MM.1S (cell line): Measurements from ENCODE around the gene ZCCHC8.
"Not testable (repeated sequence)": the region's sequence is repeated elsewhere in the genome, so short reads cannot be mapped to it uniquely, and the experiment has no call there.

ENCODE experiments used
- DNase-seq: peaks from one replicate; pipeline ENCODE4 v3.0.0-alpha.2; 2015
- H2AFZ ChIP-seq: fragments of 300-600 bp; sonication (generic); 2 replicates; pipeline ENCODE4 v1.6.0; 2016; ENCODE audit warnings: antibody characterized with exemption, low read length
- H3F3A ChIP-seq: fragments of 300-600 bp; sonication (generic); 2 replicates; pipeline ENCODE4 v1.6.1; 2016; ENCODE audit warnings: mild to moderate bottlenecking, antibody characterized with exemption, low read length, moderate library complexity, mixed read lengths; ENCODE audit not compliant: insufficient read depth
- H3K27ac ChIP-seq: fragments of 300-600 bp; sonication (generic); 2 replicates; pipeline ENCODE4 v1.5.1; 2016; ENCODE audit warnings: mild to moderate bottlenecking, low read length
- H3K27me3 ChIP-seq: fragments of 300-600 bp; sonication (generic); replicated peaks from 2 replicates; pipeline ENCODE4 v1.6.0; 2016; ENCODE audit warnings: low read length; ENCODE audit not compliant: insufficient read depth
- H3K36me3 ChIP-seq: fragments of 300-600 bp; sonication (generic); replicated peaks from 2 replicates; pipeline ENCODE4 v1.6.1; 2016; ENCODE audit warnings: mild to moderate bottlenecking, low read length, mixed read lengths; ENCODE audit not compliant: insufficient read depth
- H3K4me1 ChIP-seq: fragments of 300-600 bp; sonication (generic); 2 replicates; pipeline ENCODE4 v1.6.1; 2016; ENCODE audit warnings: low read length, mixed read lengths
- H3K4me2 ChIP-seq: fragments of 300-600 bp; sonication (generic); 2 replicates; pipeline ENCODE4 v1.6.0; 2016; ENCODE audit warnings: low read depth, low read length
- H3K4me3 ChIP-seq: fragments of 300-600 bp; sonication (generic); 2 replicates; pipeline ENCODE4 v1.5.1; 2016; ENCODE audit warnings: low read length, mixed read lengths
- H3K79me2 ChIP-seq: fragments of 300-600 bp; sonication (generic); 2 replicates; pipeline ENCODE4 v1.6.1; 2016; ENCODE audit warnings: mixed run types, low read length, mixed read lengths
- H3K9ac ChIP-seq: fragments of 300-600 bp; sonication (generic); 2 replicates; pipeline ENCODE4 v1.6.1; 2016; ENCODE audit warnings: low read length, mixed read lengths
- H3K9me2 ChIP-seq: fragments of 300-600 bp; sonication (generic); replicated peaks from 2 replicates; pipeline ENCODE4 v1.6.1; 2016; ENCODE audit warnings: mild to moderate bottlenecking, low read length, mixed read lengths; ENCODE audit not compliant: insufficient read depth
- H3K9me3 ChIP-seq: fragments of 300-600 bp; sonication (generic); replicated peaks from 2 replicates; pipeline ENCODE4 v1.6.1; 2016; ENCODE audit warnings: mild to moderate bottlenecking, low read length, mixed read lengths; ENCODE audit not compliant: insufficient read depth
- H4K20me1 ChIP-seq: fragments of 300-600 bp; sonication (generic); 2 replicates; pipeline ENCODE4 v1.6.1; 2016; ENCODE audit warnings: mild to moderate bottlenecking, low read length, moderate library complexity, mixed read lengths; ENCODE audit not compliant: insufficient read depth
- CTCF ChIP-seq: fragments of 300-600 bp; sonication (generic); IDR thresholded peaks from 2 replicates; pipeline ENCODE4 v1.5.1; 2016; ENCODE audit warnings: antibody characterized with exemption, low read length, mixed read lengths
- EZH2 ChIP-seq: fragments of 300-600 bp; sonication (generic); optimal IDR thresholded peaks from 2 replicates; pipeline ENCODE3; 2017; ENCODE audit warnings: low read depth, mild to moderate bottlenecking, antibody characterized with exemption, low read length, mixed read lengths
- EZH2phosphoT487 ChIP-seq: fragments of 300-600 bp; sonication (generic); IDR thresholded peaks from 2 replicates; pipeline ENCODE4 v1.6.1; 2018; ENCODE audit warnings: antibody characterized with exemption, low read length

The ZCCHC8 gene

GRCh38 chr12:122449317-122449716 is 51.4 kb downstream of the ZCCHC8 start:
- H3K9ac ChIP-seq = no peak overlapping the region

GRCh38 chr12:122447825-122448224 is 52.9 kb downstream of the ZCCHC8 start:
- not testable (repeated sequence) for H3K36me3 ChIP-seq, H3K27me3 ChIP-seq, H3K9me3 ChIP-seq, H3K27ac ChIP-seq, H3F3A ChIP-seq, H3K4me3 ChIP-seq, H3K4me2 ChIP-seq, DNase-seq, H3K79me2 ChIP-seq, H3K4me1 ChIP-seq, H3K9me2 ChIP-seq, H4K20me1 ChIP-seq, H3K9ac ChIP-seq, H2AFZ ChIP-seq

More at GRCh38 chr12:122449317-122449716, 51.4 kb downstream of the ZCCHC8 start:
- H3K9me2 ChIP-seq = no peaks in the 10 kb centered on the region
- DNase-seq = no peak
- no peaks in the 10 kb centered on the region for H3K36me3 ChIP-seq
- peaks cover 15% of the 10 kb centered on the region for H3K4me1 ChIP-seq
- no peak overlapping the region for H3K27ac ChIP-seq
- H3K27me3 ChIP-seq = no peaks in the 10 kb centered on the region
- no peak for TF ChIP-seq EZH2phosphoT487
- no peak for TF ChIP-seq CTCF
- TF ChIP-seq EZH2 = no peak
- H2AFZ ChIP-seq = no peak overlapping the region
- H4K20me1 ChIP-seq = no peaks in the 10 kb centered on the region
- no peak overlapping the region for H3K4me2 ChIP-seq
- H3K9me3 ChIP-seq = no peaks in the 10 kb centered on the region
- peaks cover 8% of the 10 kb centered on the region; the same call in 1 of the 2 replicates for H3F3A ChIP-seq
- H3K4me3 ChIP-seq = no peak overlapping the region
- H3K79me2 ChIP-seq = no peaks in the 10 kb centered on the region

GRCh38 chr12:122446390-122446789 is 54.3 kb downstream of the ZCCHC8 start:
- not testable (repeated sequence) for H3K27ac ChIP-seq, H3K27me3 ChIP-seq, H3K9me2 ChIP-seq, H3K4me2 ChIP-seq, H4K20me1 ChIP-seq, H3K4me3 ChIP-seq, H3K79me2 ChIP-seq, H3K4me1 ChIP-seq, H3K9me3 ChIP-seq, DNase-seq, H3K9ac ChIP-seq, H3F3A ChIP-seq, H2AFZ ChIP-seq, H3K36me3 ChIP-seq

- not testable (repeated sequence) for H3F3A ChIP-seq, DNase-seq, H3K9ac ChIP-seq, H3K79me2 ChIP-seq, H3K4me2 ChIP-seq, H3K36me3 ChIP-seq, H3K27ac ChIP-seq, H3K4me1 ChIP-seq, H3K27me3 ChIP-seq, H3K4me3 ChIP-seq, H3K9me2 ChIP-seq, H4K20me1 ChIP-seq, H3K9me3 ChIP-seq, H2AFZ ChIP-seq
These were observed 56.7 kb downstream of the ZCCHC8 start for GRCh38 chr12:122444071-122444470.

GRCh38 chr12:122438822-122439221 is 61.9 kb downstream of the ZCCHC8 start:
- not testable (repeated sequence) for H3K9me3 ChIP-seq, H3K9me2 ChIP-seq, H3K4me3 ChIP-seq, H3F3A ChIP-seq, H3K4me2 ChIP-seq, H3K36me3 ChIP-seq, H3K79me2 ChIP-seq, H3K4me1 ChIP-seq, H3K27me3 ChIP-seq, H4K20me1 ChIP-seq, DNase-seq, H3K9ac ChIP-seq, H2AFZ ChIP-seq, H3K27ac ChIP-seq
